Thyroid gland (tissue), 4 donors: ENCODE measurements around the gene DACH1.

Experiments
- POLR2A ChIP-seq, 2 donors: fragments of 450-650 bp; IDR thresholded peaks; one replicate each; pipeline ENCODE4 v1.6.1; 2017; ENCODE audit warnings: antibody characterized with exemption in 2 of 2, mild to moderate bottlenecking in 2 of 2, moderate library complexity in 1 of 2
- TF ChIP-seq, protein P1 (sequence below), 6 experiments: fragments of 200-600 bp in 3 of 6; fragments of 450-650 bp in 3 of 6; sonication (generic) in 3 of 6; IDR thresholded peaks; one replicate each; pipeline ENCODE4 v1.5.1; 2016 to 2019; ENCODE audit warnings: antibody characterized with exemption in 6 of 6, mild to moderate bottlenecking in 2 of 6, inconsistent platforms in 1 of 6, moderate library complexity in 1 of 6

DNA sequence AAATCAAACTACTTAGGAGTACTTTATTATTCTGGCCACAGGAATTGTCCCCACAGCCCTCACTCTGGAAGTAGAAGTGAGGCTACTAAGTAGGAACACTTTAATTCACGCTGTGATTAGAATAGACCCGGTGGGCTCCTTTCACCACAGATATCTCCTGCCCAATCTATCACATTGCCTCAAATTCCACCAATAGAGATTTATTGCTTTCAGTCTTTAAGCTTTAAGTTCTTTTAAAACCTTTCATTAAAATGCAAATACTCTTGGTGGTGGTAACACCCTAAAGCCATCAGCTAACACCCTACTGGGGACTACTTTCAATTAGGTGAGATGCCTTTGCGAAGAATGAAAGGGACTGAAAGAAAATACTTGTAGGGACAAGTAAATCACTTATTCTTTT lies 181.9 kb downstream of the DACH1 start:
- TF ChIP-seq, protein P1, sequence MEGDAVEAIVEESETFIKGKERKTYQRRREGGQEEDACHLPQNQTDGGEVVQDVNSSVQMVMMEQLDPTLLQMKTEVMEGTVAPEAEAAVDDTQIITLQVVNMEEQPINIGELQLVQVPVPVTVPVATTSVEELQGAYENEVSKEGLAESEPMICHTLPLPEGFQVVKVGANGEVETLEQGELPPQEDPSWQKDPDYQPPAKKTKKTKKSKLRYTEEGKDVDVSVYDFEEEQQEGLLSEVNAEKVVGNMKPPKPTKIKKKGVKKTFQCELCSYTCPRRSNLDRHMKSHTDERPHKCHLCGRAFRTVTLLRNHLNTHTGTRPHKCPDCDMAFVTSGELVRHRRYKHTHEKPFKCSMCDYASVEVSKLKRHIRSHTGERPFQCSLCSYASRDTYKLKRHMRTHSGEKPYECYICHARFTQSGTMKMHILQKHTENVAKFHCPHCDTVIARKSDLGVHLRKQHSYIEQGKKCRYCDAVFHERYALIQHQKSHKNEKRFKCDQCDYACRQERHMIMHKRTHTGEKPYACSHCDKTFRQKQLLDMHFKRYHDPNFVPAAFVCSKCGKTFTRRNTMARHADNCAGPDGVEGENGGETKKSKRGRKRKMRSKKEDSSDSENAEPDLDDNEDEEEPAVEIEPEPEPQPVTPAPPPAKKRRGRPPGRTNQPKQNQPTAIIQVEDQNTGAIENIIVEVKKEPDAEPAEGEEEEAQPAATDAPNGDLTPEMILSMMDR (IDR thresholded peaks at IDR 0.05), result no peak
- TF ChIP-seq POLR2A (IDR thresholded peaks at IDR 0.05), result no peak
